ENCODE results near the gene H1-8.
"Not testable (repeated sequence)": the region's sequence is repeated elsewhere in the genome, so short reads cannot be mapped to it uniquely, and the experiment has no call there.

DNA sequence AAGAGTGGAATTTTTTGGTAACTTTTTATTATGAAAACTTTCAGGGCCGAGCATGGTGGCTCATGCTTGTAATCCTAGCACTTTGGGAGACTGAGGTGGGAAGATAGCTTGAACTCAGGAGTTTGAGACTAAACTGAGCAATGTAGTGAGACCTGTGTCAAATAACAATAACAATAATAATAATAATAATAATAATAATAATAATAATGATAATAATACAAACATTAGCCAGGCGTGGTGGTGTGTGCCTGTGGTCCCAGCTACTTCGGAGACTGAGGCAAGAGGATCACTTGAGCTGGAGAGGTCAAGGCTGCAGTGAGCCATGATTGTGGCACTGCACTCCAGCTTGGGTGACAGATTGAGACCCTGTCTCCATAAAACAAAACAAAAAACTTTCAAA lies 3.0 kb downstream of the H1-8 start:
- TF ChIP-seq, protein P1, sequence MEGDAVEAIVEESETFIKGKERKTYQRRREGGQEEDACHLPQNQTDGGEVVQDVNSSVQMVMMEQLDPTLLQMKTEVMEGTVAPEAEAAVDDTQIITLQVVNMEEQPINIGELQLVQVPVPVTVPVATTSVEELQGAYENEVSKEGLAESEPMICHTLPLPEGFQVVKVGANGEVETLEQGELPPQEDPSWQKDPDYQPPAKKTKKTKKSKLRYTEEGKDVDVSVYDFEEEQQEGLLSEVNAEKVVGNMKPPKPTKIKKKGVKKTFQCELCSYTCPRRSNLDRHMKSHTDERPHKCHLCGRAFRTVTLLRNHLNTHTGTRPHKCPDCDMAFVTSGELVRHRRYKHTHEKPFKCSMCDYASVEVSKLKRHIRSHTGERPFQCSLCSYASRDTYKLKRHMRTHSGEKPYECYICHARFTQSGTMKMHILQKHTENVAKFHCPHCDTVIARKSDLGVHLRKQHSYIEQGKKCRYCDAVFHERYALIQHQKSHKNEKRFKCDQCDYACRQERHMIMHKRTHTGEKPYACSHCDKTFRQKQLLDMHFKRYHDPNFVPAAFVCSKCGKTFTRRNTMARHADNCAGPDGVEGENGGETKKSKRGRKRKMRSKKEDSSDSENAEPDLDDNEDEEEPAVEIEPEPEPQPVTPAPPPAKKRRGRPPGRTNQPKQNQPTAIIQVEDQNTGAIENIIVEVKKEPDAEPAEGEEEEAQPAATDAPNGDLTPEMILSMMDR (IDR thresholded peaks at IDR 0.05) = not testable (repeated sequence)
- not testable (repeated sequence) for TF ChIP-seq POLR2A (IDR thresholded peaks at IDR 0.05)
